Neural crest cell (in vitro differentiated cells): ENCODE data around the gene GLRA1. TPM values are rescaled to one million over a fixed set of nuclear protein-coding genes. Genes with fewer than 3 reads are reported as not detected.

Experiments used
- DNase-seq: peaks from one replicate; pipeline ENCODE4 v3.0.0; 2021; ENCODE audit warnings: low read depth, mixed read lengths, low spot score
- H3K27ac Mint-ChIP-seq: one replicate; pipeline ENCODE4 v1.8.0; 2021; ENCODE audit warnings: mild to moderate bottlenecking, mixed read lengths; ENCODE audit not compliant: unreplicated experiment
- H3K27me3 Mint-ChIP-seq: 2 replicates; pipeline ENCODE4 v1.8.0; 2021; ENCODE audit warnings: low read depth, mild to moderate bottlenecking, mixed read lengths
- H3K36me3 Mint-ChIP-seq: 2 replicates; pipeline ENCODE4 v1.8.0; 2021; ENCODE audit warnings: low read depth, mild to moderate bottlenecking, mixed read lengths
- H3K4me1 Mint-ChIP-seq: 2 replicates; pipeline ENCODE4 v1.8.0; 2021; ENCODE audit warnings: mixed read lengths
- H3K4me3 Mint-ChIP-seq: one replicate; pipeline ENCODE4 v1.8.0; 2021; ENCODE audit warnings: mild to moderate bottlenecking, mixed read lengths
- H3K9me3 Mint-ChIP-seq: 2 replicates; pipeline ENCODE4 v1.8.0; 2021; ENCODE audit warnings: mixed read lengths
- CTCF ChIP-seq: fragments of 200-600 bp; sonication (generic); conservative IDR thresholded peaks from 2 replicates; pipeline ENCODE4 v1.5.0; 2021; ENCODE audit warnings: antibody characterized with exemption, mild to moderate bottlenecking
- total RNA-seq: library from RNA; stranded (reverse); gene quantifications from 2 replicates; pipeline ENCODE4 v1.2.1, GENCODE V29; 2021

Gene GLRA1
- total RNA-seq, 1 donor from 2014 or later, result 0.21 TPM

GRCh38 chr5:151950706-151951105 lies 26.1 kb upstream of the GLRA1 start:
- Mint-ChIP-seq H3K27ac (no peak overlapping the region), H3K27me3 (peaks cover 7% of the 10 kb centered on the region), H3K4me3 (no peak overlapping the region), H3K4me1 (no peaks in the 10 kb centered on the region), H3K36me3 (no peaks in the 10 kb centered on the region), H3K9me3 (no peaks in the 10 kb centered on the region)
- TF ChIP-seq CTCF, result no peak
- DNase-seq, result no peak

- no peaks in the 10 kb centered on the region for H3K4me1 Mint-ChIP-seq
- H3K27ac Mint-ChIP-seq, result no peak overlapping the region
- no peak overlapping the region for H3K4me3 Mint-ChIP-seq
- DNase-seq, result no peak
- H3K36me3 Mint-ChIP-seq, result no peaks in the 10 kb centered on the region
- H3K27me3 Mint-ChIP-seq, result peaks cover 7% of the 10 kb centered on the region
- no peak for TF ChIP-seq CTCF
- no peaks in the 10 kb centered on the region for H3K9me3 Mint-ChIP-seq
Measured at GRCh38 chr5:151949701-151950308, 25.2 kb upstream of the GLRA1 start.

GRCh38 chr5:151949113-151949512 lies 24.5 kb upstream of the GLRA1 start:
- DNase-seq, result no peak
- H3K27me3 Mint-ChIP-seq, result peaks cover 7% of the 10 kb centered on the region

GRCh38 chr5:151947931-151948608 lies 23.4 kb upstream of the GLRA1 start:
- no peaks in the 10 kb centered on the region for H3K4me1 Mint-ChIP-seq
- no peak for DNase-seq
- peaks cover 7% of the 10 kb centered on the region for H3K27me3 Mint-ChIP-seq
- no peaks in the 10 kb centered on the region for H3K9me3 Mint-ChIP-seq
- no peak overlapping the region for H3K4me3 Mint-ChIP-seq
- TF ChIP-seq CTCF, result no peak
- H3K36me3 Mint-ChIP-seq, result no peaks in the 10 kb centered on the region
- no peak overlapping the region for H3K27ac Mint-ChIP-seq

More at GRCh38 chr5:151949113-151949512, 24.5 kb upstream of the GLRA1 start:
- no peak for TF ChIP-seq CTCF
- H3K9me3 Mint-ChIP-seq, result no peaks in the 10 kb centered on the region
- peak overlapping the region; percentile 23 for H3K27ac Mint-ChIP-seq
- no peaks in the 10 kb centered on the region for H3K4me1 Mint-ChIP-seq
- H3K36me3 Mint-ChIP-seq, result no peaks in the 10 kb centered on the region
- no peak overlapping the region for H3K4me3 Mint-ChIP-seq

GRCh38 chr5:151937851-151938250 lies 13.2 kb upstream of the GLRA1 start:
- no peak for DNase-seq
- Mint-ChIP-seq H3K36me3 (peaks cover 5% of the 10 kb centered on the region), H3K4me3 (no peak overlapping the region), H3K4me1 (no peaks in the 10 kb centered on the region), H3K27me3 (peaks cover 7% of the 10 kb centered on the region), H3K27ac (no peak overlapping the region), H3K9me3 (peaks cover 4% of the 10 kb centered on the region)
- TF ChIP-seq CTCF, result no peak
